ENCODE measurements around the gene MZT2B. TPM values are rescaled to one million over a fixed set of nuclear protein-coding genes. Genes with fewer than 3 reads are reported as not detected.
"Not testable (repeated sequence)": the region's sequence is repeated elsewhere in the genome, so short reads cannot be mapped to it uniquely, and the experiment has no call there.

Gene MZT2B
- polyA plus RNA-seq, 1 donor from 2014 or later, result 257 TPM

- no peaks in the 10 kb centered on the region for H3K36me3 ChIP-seq (ENCODE audit: insufficient read depth, low read length)
- no peaks in the 10 kb centered on the region for H3K27me3 ChIP-seq (ENCODE audit: insufficient read depth, low read depth, low read length)
- no peaks in the 10 kb centered on the region for H3F3A ChIP-seq (ENCODE audit: insufficient read depth, low read length, poor library complexity, severe bottlenecking)
- no peaks in the 10 kb centered on the region for H4K20me1 ChIP-seq (ENCODE audit: insufficient read depth)
- no peak overlapping the region for H3K4me2 ChIP-seq (ENCODE audit: low read length)
- H3K9me2 ChIP-seq (ENCODE audit: insufficient read depth, low read length), result no peaks in the 10 kb centered on the region
- no peaks in the 10 kb centered on the region for H3K9me3 ChIP-seq (ENCODE audit: low read length)
- no peak overlapping the region for H3K9ac ChIP-seq (ENCODE audit: low read length)
- H2AFZ ChIP-seq (ENCODE audit: low read depth, low read length), result no peak overlapping the region
- no peak for TF ChIP-seq TAF1 (IDR thresholded peaks at IDR 0.05; ENCODE audit: low read depth)
- TF ChIP-seq MXI1 (conservative IDR thresholded peaks at IDR 0.05; ENCODE audit: poor library complexity, severe bottlenecking), result no peak
- no peak for TF ChIP-seq RAD21 (conservative IDR thresholded peaks at IDR 0.05)
- TF ChIP-seq CTCF (IDR thresholded peaks at IDR 0.05; ENCODE audit: poor library complexity, severe bottlenecking), result no peak
- no peak for TF ChIP-seq SMC3 (conservative IDR thresholded peaks at IDR 0.05; ENCODE audit: poor library complexity)
- TF ChIP-seq POLR2AphosphoS5 (IDR thresholded peaks at IDR 0.05), result no peak
- TF ChIP-seq REST (IDR thresholded peaks at IDR 0.05; ENCODE audit: borderline replicate concordance), result no peak
- no peak for TF ChIP-seq EZH2 (IDR thresholded peaks at IDR 0.05; ENCODE audit: borderline replicate concordance, insufficient read depth, low read length, poor library complexity, severe bottlenecking)
- no peak for TF ChIP-seq EP300 (conservative IDR thresholded peaks at IDR 0.05; ENCODE audit: poor library complexity, severe bottlenecking)
- no peaks in the 10 kb centered on the region for H3K79me2 ChIP-seq (replicated peaks; ENCODE audit: insufficient read depth, low read length)
- H3K27ac ChIP-seq (ENCODE audit: low read length), result no peak overlapping the region
- H3K4me3 ChIP-seq (ENCODE audit: low read length), result no peak overlapping the region
Observed at GRCh38 chr2:130156624-130157004, 25.4 kb upstream of the MZT2B start.

GRCh38 chr2:130157354-130157753 lies 24.7 kb upstream of the MZT2B start:
- H3F3A ChIP-seq (ENCODE audit: insufficient read depth, low read length, poor library complexity, severe bottlenecking); H3K9me3 ChIP-seq (ENCODE audit: low read length); H3K4me2 ChIP-seq (ENCODE audit: low read length); H3K36me3 ChIP-seq (ENCODE audit: insufficient read depth, low read length); H3K9ac ChIP-seq (ENCODE audit: low read length); H3K27ac ChIP-seq (ENCODE audit: low read length); H3K79me2 ChIP-seq (replicated peaks; ENCODE audit: insufficient read depth, low read length); H3K4me3 ChIP-seq (ENCODE audit: low read length); H3K27me3 ChIP-seq (ENCODE audit: insufficient read depth, low read depth, low read length); H4K20me1 ChIP-seq (ENCODE audit: insufficient read depth); H2AFZ ChIP-seq (ENCODE audit: low read depth, low read length); H3K9me2 ChIP-seq (ENCODE audit: insufficient read depth, low read length): not testable (repeated sequence)

- H3K9me3 ChIP-seq (ENCODE audit: low read length); H3K79me2 ChIP-seq (replicated peaks; ENCODE audit: insufficient read depth, low read length); H3K27ac ChIP-seq (ENCODE audit: low read length); H3K4me3 ChIP-seq (ENCODE audit: low read length); H3K27me3 ChIP-seq (ENCODE audit: insufficient read depth, low read depth, low read length); H3F3A ChIP-seq (ENCODE audit: insufficient read depth, low read length, poor library complexity, severe bottlenecking); H4K20me1 ChIP-seq (ENCODE audit: insufficient read depth); H2AFZ ChIP-seq (ENCODE audit: low read depth, low read length); H3K36me3 ChIP-seq (ENCODE audit: insufficient read depth, low read length); H3K9me2 ChIP-seq (ENCODE audit: insufficient read depth, low read length); H3K9ac ChIP-seq (ENCODE audit: low read length); H3K4me2 ChIP-seq (ENCODE audit: low read length): not testable (repeated sequence)
Observed at GRCh38 chr2:130157825-130158514, 24.1 kb upstream of the MZT2B start.
